ENCODE results near the gene IFRD2.

Gene IFRD2

DNA sequence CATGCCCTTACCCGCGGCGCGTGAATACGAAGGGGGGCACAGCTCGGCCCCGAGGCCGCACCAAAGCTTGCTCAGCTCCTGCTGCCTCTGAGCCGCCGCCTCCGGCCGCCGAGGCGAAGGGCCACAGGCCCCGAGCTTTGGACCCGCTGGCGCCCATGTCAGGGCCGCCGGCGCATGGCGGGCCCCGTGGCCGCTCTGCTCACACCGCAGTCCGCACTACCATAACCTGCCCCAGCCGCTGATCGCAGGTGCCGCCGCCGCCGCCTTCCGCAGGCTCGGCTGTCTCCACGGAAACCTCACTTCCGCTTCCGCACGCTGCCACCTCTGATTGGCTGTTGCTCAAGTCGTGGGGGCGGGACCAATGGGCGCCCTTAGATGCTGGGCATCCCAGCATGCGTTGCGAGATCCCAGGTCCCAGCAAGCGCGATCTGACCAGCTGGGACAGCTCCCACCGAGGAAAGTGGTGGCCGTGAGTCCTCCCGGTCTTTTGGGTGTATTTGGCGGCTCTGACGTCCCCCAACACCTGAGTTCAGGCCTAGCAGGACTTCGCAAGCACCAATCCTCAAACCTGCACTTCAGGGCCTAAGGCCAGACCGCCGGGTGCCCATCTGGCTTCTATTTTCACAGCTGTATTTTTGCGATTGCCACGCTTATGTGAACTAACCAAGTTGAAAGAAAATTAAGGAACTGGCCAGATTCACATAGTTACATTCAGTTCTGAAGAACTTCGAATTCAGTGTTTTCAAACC is 35.9 kb upstream of the IFRD2 start, which contains the start of gene TUSC2:
Gene TUSC2 (minus strand): TSS at position 281 of the 749 bp plus-strand sequence. CDS start 124 bp downstream, at position 157.
- peaks cover 21 to 72% of the 10 kb centered on the region in 2 donors for H3K4me1 Mint-ChIP-seq
- ATAC-seq (replicated peaks) (peak; percentile 94 to 96), DNase-seq (peak; percentile 92)
- no peaks in the 10 kb centered on the region for H3K27me3 Mint-ChIP-seq
- peaks cover 32 to 43% of the 10 kb centered on the region in 2 donors for H3K36me3 Mint-ChIP-seq
- peak within 1 kb of the TSS; percentile 94 for H3K27ac Mint-ChIP-seq
- H3K4me3 Mint-ChIP-seq: peak within 1 kb of the TSS; percentile 93 to 95
- no peaks in the 10 kb centered on the region for H3K9me3 Mint-ChIP-seq

GRCh38 chr3:50327129-50327528 is 34.9 kb upstream of the IFRD2 start:
- ATAC-seq (replicated peaks) (no peak), DNase-seq (no peak)
- H3K36me3 Mint-ChIP-seq: peaks cover 32 to 45% of the 10 kb centered on the region in 2 donors
- H3K27ac Mint-ChIP-seq: peak overlapping the region; percentile 65
- H3K4me3 Mint-ChIP-seq: peak overlapping the region; percentile 93 to 95
- H3K27me3 Mint-ChIP-seq: no peaks in the 10 kb centered on the region
- peaks cover 24 to 76% of the 10 kb centered on the region in 2 donors for H3K4me1 Mint-ChIP-seq
- no peaks in the 10 kb centered on the region for H3K9me3 Mint-ChIP-seq

GRCh38 chr3:50326182-50326541 is 33.9 kb upstream of the IFRD2 start:
- Mint-ChIP-seq H3K27ac (no peak overlapping the region), H3K4me1 (peaks cover 24 to 81% of the 10 kb centered on the region in 2 donors), H3K36me3 (peaks cover 29 to 45% of the 10 kb centered on the region in 2 donors), H3K9me3 (no peaks in the 10 kb centered on the region), H3K27me3 (no peaks in the 10 kb centered on the region), H3K4me3 (peak overlapping the region; percentile 25 to 35)
- no peak for ATAC-seq (replicated peaks)
- no peak for DNase-seq

- DNase-seq: no peak
- Mint-ChIP-seq H3K27ac (no peak overlapping the region), H3K9me3 (no peaks in the 10 kb centered on the region), H3K36me3 (peaks cover 24 to 44% of the 10 kb centered on the region in 2 donors), H3K27me3 (no peaks in the 10 kb centered on the region), H3K4me1 (peaks cover 25 to 83% of the 10 kb centered on the region in 2 donors), H3K4me3 (peak overlapping the region in 1 of 2 donors; percentile 19)
- no peak for ATAC-seq (replicated peaks)
Observed at GRCh38 chr3:50325497-50326181, 33.4 kb upstream of the IFRD2 start.

GRCh38 chr3:50325113-50325480 is 32.9 kb upstream of the IFRD2 start:
- no peak overlapping the region for H3K4me3 Mint-ChIP-seq
- H3K27ac Mint-ChIP-seq: no peak overlapping the region
- peaks cover 20 to 39% of the 10 kb centered on the region in 2 donors for H3K36me3 Mint-ChIP-seq

DNA sequence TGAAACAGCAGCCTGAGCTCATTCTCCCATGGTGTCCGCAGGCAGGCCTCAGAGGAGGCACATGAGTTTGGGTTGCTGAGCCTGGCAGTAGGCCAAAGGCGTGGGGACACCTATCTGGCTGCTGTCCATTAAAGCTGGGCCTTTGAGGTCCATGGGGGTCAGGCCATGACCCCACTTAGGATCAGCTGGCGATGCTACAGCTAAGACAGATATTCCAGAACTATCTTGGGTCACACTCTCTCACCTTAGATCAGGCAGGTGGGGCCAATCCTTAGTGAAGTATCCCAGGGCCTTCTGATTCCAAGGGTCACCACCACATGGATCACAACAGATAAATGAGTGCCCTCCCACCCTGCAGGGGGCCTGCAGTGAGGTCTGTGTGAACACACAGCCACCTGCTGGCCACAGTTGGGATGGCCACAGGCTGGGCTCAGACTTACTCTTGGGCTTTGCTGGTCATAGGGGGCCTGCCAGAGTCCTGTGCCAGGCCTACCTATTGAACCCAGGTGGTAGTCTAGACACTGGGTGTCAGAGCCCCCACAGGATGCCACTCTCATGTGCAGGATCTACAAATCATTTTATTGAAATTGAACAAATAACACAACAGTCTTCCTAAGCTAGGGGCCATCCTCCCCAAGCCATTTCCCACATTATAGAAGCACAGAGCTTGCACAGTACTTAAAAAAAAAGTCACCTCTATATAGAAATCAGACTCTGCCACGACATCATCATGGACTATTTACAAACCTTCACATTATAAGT is 32.3 kb upstream of the IFRD2 start:
- Mint-ChIP-seq H3K27me3 (no peaks in the 10 kb centered on the region), H3K27ac (no peak overlapping the region), H3K9me3 (no peaks in the 10 kb centered on the region), H3K4me1 (peaks cover 27 to 89% of the 10 kb centered on the region in 2 donors), H3K36me3 (peaks cover 16 to 35% of the 10 kb centered on the region in 2 donors), H3K4me3 (no peak overlapping the region)
- peak; percentile 35 to 38 for ATAC-seq (replicated peaks)
- DNase-seq: peak; percentile 60

More at GRCh38 chr3:50325113-50325480, 32.9 kb upstream of the IFRD2 start:
- no peak for ATAC-seq (replicated peaks)
- no peaks in the 10 kb centered on the region for H3K9me3 Mint-ChIP-seq
- H3K27me3 Mint-ChIP-seq: no peaks in the 10 kb centered on the region
- H3K4me1 Mint-ChIP-seq: peaks cover 28 to 89% of the 10 kb centered on the region in 2 donors
- DNase-seq: no peak

- Mint-ChIP-seq H3K36me3 (peaks cover 17 to 42% of the 10 kb centered on the region in 2 donors), H3K9me3 (no peaks in the 10 kb centered on the region), H3K4me1 (peaks cover 34 to 90% of the 10 kb centered on the region in 2 donors), H3K27ac (peak overlapping the region; percentile 65), H3K4me3 (no peak overlapping the region), H3K27me3 (no peaks in the 10 kb centered on the region)
- no peak for DNase-seq
- no peak for ATAC-seq (replicated peaks)
Observed at GRCh38 chr3:50323614-50324199, 31.5 kb upstream of the IFRD2 start.

DNA sequence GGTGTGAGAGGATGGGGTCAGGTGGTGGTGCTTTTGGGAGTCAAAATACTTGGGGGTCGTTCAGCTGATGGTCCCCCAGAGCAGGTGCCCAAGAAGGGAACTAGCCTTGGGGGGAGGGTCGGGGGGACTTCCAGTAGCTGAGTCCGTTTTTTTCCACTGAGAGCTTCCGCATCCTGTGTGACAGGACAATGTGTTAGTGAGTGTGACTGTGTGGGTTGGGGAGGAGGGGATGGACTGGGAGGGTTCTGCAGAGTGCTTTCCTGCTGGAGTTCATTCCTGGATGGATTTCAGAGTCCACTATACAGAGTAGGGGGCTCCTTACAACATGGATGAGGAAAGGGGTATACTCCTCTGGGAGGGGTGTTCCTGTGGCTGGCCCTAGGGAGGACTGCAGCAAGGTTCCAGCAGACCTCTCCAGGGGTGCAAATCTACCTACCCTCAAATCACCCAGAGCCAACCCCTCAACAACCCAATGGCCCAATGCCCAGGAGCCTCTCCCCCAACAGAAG is 30.9 kb upstream of the IFRD2 start:
- Mint-ChIP-seq H3K4me1 (peaks cover 37 to 90% of the 10 kb centered on the region in 2 donors), H3K27ac (peak overlapping the region; percentile 65), H3K36me3 (peaks cover 17 to 42% of the 10 kb centered on the region in 2 donors), H3K9me3 (no peaks in the 10 kb centered on the region), H3K27me3 (no peaks in the 10 kb centered on the region), H3K4me3 (peak overlapping the region in 1 of 2 donors; percentile 39)
- ATAC-seq (replicated peaks) (no peak), DNase-seq (no peak)

GRCh38 chr3:50322386-50323091 is 30.3 kb upstream of the IFRD2 start, which contains the start of gene HYAL2:
Gene HYAL2, minus strand, starts transcription at chr3:50322745. Its CDS starts 2,256 bp downstream, at chr3:50320489.
- Mint-ChIP-seq H3K4me3 (peak within 1 kb of the TSS; percentile 84 to 90), H3K36me3 (peaks cover 20 to 42% of the 10 kb centered on the region in 2 donors), H3K4me1 (peaks cover 37 to 89% of the 10 kb centered on the region in 2 donors), H3K27me3 (no peaks in the 10 kb centered on the region), H3K9me3 (no peaks in the 10 kb centered on the region), H3K27ac (peak within 1 kb of the TSS; percentile 99)
- ATAC-seq (replicated peaks): no peak
- DNase-seq: no peak

DNA sequence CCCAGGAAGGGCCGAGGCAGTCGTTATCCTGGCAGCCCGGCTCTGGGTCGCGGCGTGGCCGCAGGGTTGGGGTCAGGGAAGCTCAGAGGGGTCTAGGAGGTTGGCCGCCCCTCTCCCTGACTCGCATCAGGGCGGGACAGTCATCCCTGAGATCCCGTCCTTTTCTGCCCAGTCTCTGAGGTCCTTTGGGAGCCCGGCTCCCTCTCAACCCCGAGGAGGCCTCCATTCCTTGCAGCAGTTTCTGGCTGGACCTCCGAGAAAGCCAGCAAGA is 29.8 kb upstream of the IFRD2 start:
- Mint-ChIP-seq H3K9me3 (no peaks in the 10 kb centered on the region), H3K36me3 (peaks cover 20 to 42% of the 10 kb centered on the region in 2 donors), H3K27ac (no peak overlapping the region), H3K4me3 (peak overlapping the region; percentile 84 to 90), H3K27me3 (no peaks in the 10 kb centered on the region), H3K4me1 (peaks cover 39 to 84% of the 10 kb centered on the region in 2 donors)
- DNase-seq (no peak), ATAC-seq (replicated peaks) (no peak)

- peak overlapping the region; percentile 99 for H3K27ac Mint-ChIP-seq
- peaks cover 25 to 45% of the 10 kb centered on the region in 2 donors for H3K36me3 Mint-ChIP-seq
- H3K4me1 Mint-ChIP-seq: peaks cover 40 to 83% of the 10 kb centered on the region in 2 donors
- H3K4me3 Mint-ChIP-seq: peak overlapping the region; percentile 84 to 90
- DNase-seq (peak; percentile 82), ATAC-seq (replicated peaks) (peak; percentile 83 to 89)
- no peaks in the 10 kb centered on the region for H3K27me3 Mint-ChIP-seq
- H3K9me3 Mint-ChIP-seq: no peaks in the 10 kb centered on the region
Observed at GRCh38 chr3:50321336-50322114, 29.3 kb upstream of the IFRD2 start.

DNA sequence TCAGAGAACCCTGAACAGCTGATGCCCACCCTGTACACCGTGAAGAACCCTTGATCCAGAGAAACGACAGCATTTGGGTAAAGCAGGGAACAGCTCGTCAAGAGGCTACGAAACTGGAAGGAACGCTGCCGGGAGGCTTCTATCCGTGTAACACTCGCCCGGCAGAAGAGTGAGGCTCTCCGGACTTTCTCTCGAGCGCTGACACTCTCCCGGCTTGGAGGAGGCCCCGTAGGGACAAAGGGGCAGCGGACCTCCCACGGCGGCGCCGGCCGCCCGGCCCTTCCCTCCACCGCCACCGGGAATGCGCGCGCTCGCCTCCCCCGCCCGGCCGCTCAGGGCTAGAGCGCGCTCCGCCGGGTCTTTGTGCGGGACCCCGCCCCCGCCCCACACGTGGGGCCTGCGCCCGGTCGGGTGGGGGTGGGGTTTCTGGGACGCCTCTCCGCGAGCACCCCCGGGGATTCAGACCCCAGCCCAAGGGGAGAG is 28.7 kb upstream of the IFRD2 start:
- H3K9me3 Mint-ChIP-seq: no peaks in the 10 kb centered on the region
- DNase-seq (no peak), ATAC-seq (replicated peaks) (peak; percentile 66 to 72)
- H3K27ac Mint-ChIP-seq: peak overlapping the region; percentile 87
- peaks cover 26 to 46% of the 10 kb centered on the region in 2 donors for H3K36me3 Mint-ChIP-seq
- peaks cover 44 to 82% of the 10 kb centered on the region in 2 donors for H3K4me1 Mint-ChIP-seq
- no peaks in the 10 kb centered on the region for H3K27me3 Mint-ChIP-seq
- H3K4me3 Mint-ChIP-seq: peak overlapping the region; percentile 86 to 90
